GM23338 (cell line): Measurements from ENCODE around the gene CRACR2B.

Experiments
- CREB1 ChIP-seq: fragments of 250-450 bp; sonication (Bioruptor Pico); IDR thresholded peaks from 2 replicates; pipeline ENCODE4 v1.5.0; 2020; ENCODE audit warnings: low read depth, mild to moderate bottlenecking, moderate library complexity
- EZH2 ChIP-seq: fragments of 200-600 bp; sonication (generic); IDR thresholded peaks from one replicate; pipeline ENCODE4 v1.8.0; 2017; ENCODE audit warnings: antibody characterized with exemption, mild to moderate bottlenecking, low read depth; ENCODE audit not compliant: unreplicated experiment
- EZH2phosphoT487 ChIP-seq: fragments of 200-600 bp; sonication (generic); IDR thresholded peaks from one replicate; pipeline ENCODE4 v1.8.1; 2018; ENCODE audit warnings: antibody characterized with exemption; ENCODE audit not compliant: unreplicated experiment
- JUNB ChIP-seq: IDR thresholded peaks from one replicate; pipeline ENCODE4 v1.6.1; 2016; ENCODE audit warnings: antibody characterized with exemption; ENCODE audit not compliant: unreplicated experiment
- NANOG ChIP-seq: IDR thresholded peaks from 2 replicates; pipeline ENCODE4 v1.6.1; 2016; ENCODE audit warnings: antibody characterized with exemption, borderline replicate concordance
- POLR2AphosphoS5 ChIP-seq: IDR thresholded peaks from 2 replicates; pipeline ENCODE4 v1.6.1; 2016; ENCODE audit warnings: antibody characterized with exemption, low read depth
- STAT1 ChIP-seq: IDR thresholded peaks from one replicate; pipeline ENCODE4 v1.6.1; 2016; ENCODE audit warnings: antibody characterized with exemption; ENCODE audit not compliant: unreplicated experiment
- ZNF462 ChIP-seq: fragments of 250-450 bp; sonication (Bioruptor Pico); IDR thresholded peaks from 2 replicates; pipeline ENCODE4 v1.5.0; 2020; ENCODE audit warnings: mild to moderate bottlenecking, moderate library complexity
- TF ChIP-seq, protein P1 (sequence below), 2 experiments: fragments of 200-600 bp in 1 of 2; sonication (generic) in 1 of 2; conservative IDR thresholded peaks; 2 replicates each; pipeline versions ENCODE4 v1.5.1 to v1.6.1; 2016 to 2017; ENCODE audit warnings: antibody characterized with exemption in 2 of 2, low read depth in 2 of 2, mild to moderate bottlenecking in 2 of 2, moderate library complexity in 1 of 2
- TF ChIP-seq, protein P2 (sequence below): IDR thresholded peaks from 2 replicates; pipeline ENCODE4 v1.6.1; 2016; ENCODE audit warnings: antibody characterized with exemption
- TF ChIP-seq, protein P3 (sequence below): IDR thresholded peaks from one replicate; pipeline ENCODE4 v1.6.1; 2018; ENCODE audit warnings: antibody characterized with exemption; ENCODE audit not compliant: unreplicated experiment

DNA sequence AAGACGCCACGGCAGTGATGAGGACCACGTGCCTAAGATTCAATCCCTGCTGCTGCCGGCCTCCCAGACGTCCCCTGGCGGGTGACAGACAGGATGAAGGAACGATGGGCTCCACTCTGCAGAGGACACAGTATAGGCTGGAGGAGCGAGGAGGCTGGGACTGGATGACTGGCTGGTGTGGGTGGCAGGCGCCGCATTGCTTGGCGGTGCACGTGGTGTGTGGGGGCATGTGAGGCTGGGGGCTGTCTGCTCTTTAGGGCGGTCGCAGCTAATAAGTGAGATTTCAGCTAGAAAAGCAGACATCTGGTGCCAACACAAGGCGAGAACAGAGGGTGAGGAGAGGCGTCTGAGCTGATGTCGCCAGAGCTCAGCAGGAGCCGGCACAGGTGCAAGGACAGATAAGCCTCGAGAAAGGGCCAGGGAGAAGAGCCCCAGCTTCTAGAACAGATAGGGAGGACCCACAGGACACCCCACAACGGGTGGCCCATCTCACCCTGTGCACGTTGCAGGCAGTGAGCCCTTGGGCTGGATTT is 48.1 kb downstream of the CRACR2B start:
- TF ChIP-seq EZH2 (no peak), EZH2phosphoT487 (no peak), POLR2AphosphoS5 (no peak), CREB1 (CRISPR knock-in tag) (no peak), NANOG (no peak), JUNB (no peak), STAT1 (no peak), ZNF462 (CRISPR knock-in tag) (no peak)
- TF ChIP-seq, protein P1, sequence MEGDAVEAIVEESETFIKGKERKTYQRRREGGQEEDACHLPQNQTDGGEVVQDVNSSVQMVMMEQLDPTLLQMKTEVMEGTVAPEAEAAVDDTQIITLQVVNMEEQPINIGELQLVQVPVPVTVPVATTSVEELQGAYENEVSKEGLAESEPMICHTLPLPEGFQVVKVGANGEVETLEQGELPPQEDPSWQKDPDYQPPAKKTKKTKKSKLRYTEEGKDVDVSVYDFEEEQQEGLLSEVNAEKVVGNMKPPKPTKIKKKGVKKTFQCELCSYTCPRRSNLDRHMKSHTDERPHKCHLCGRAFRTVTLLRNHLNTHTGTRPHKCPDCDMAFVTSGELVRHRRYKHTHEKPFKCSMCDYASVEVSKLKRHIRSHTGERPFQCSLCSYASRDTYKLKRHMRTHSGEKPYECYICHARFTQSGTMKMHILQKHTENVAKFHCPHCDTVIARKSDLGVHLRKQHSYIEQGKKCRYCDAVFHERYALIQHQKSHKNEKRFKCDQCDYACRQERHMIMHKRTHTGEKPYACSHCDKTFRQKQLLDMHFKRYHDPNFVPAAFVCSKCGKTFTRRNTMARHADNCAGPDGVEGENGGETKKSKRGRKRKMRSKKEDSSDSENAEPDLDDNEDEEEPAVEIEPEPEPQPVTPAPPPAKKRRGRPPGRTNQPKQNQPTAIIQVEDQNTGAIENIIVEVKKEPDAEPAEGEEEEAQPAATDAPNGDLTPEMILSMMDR (conservative IDR thresholded peaks at IDR 0.05; ENCODE audit: low read depth in 2 of 2) = no peak
- TF ChIP-seq, protein P2, sequence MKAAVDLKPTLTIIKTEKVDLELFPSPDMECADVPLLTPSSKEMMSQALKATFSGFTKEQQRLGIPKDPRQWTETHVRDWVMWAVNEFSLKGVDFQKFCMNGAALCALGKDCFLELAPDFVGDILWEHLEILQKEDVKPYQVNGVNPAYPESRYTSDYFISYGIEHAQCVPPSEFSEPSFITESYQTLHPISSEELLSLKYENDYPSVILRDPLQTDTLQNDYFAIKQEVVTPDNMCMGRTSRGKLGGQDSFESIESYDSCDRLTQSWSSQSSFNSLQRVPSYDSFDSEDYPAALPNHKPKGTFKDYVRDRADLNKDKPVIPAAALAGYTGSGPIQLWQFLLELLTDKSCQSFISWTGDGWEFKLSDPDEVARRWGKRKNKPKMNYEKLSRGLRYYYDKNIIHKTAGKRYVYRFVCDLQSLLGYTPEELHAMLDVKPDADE = no peak
- TF ChIP-seq, protein P3, sequence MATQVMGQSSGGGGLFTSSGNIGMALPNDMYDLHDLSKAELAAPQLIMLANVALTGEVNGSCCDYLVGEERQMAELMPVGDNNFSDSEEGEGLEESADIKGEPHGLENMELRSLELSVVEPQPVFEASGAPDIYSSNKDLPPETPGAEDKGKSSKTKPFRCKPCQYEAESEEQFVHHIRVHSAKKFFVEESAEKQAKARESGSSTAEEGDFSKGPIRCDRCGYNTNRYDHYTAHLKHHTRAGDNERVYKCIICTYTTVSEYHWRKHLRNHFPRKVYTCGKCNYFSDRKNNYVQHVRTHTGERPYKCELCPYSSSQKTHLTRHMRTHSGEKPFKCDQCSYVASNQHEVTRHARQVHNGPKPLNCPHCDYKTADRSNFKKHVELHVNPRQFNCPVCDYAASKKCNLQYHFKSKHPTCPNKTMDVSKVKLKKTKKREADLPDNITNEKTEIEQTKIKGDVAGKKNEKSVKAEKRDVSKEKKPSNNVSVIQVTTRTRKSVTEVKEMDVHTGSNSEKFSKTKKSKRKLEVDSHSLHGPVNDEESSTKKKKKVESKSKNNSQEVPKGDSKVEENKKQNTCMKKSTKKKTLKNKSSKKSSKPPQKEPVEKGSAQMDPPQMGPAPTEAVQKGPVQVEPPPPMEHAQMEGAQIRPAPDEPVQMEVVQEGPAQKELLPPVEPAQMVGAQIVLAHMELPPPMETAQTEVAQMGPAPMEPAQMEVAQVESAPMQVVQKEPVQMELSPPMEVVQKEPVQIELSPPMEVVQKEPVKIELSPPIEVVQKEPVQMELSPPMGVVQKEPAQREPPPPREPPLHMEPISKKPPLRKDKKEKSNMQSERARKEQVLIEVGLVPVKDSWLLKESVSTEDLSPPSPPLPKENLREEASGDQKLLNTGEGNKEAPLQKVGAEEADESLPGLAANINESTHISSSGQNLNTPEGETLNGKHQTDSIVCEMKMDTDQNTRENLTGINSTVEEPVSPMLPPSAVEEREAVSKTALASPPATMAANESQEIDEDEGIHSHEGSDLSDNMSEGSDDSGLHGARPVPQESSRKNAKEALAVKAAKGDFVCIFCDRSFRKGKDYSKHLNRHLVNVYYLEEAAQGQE = no peak
